A549 (cell line): ENCODE measurements around the gene CDIP1.

Source experiments
- CEBPB ChIP-seq, 2 experiments: fragments of >200 bp in 1 of 2; sonication (Bioruptor Twin) in 1 of 2; formaldehyde crosslinking in 1 of 2; IDR thresholded peaks; 2 replicates each; pipeline ENCODE4 v1.6.1; 2012 to 2016
- RCOR1 ChIP-seq: fragments of 150-350 bp; IDR thresholded peaks from 2 replicates; pipeline ENCODE4 v1.6.1; 2014; ENCODE audit warnings: antibody characterized with exemption, low read length, low read depth

GRCh38 chr16:4557973-4558372 is 19.4 kb upstream of the CDIP1 start:
- TF ChIP-seq RCOR1 (no peak), CEBPB (IDR thresholded peaks at IDR 0.05) (no peak)
